HG03060 (cell line): ENCODE measurements around the gene MKI67.
"Not testable (repeated sequence)": the region's sequence is repeated elsewhere in the genome, so short reads cannot be mapped to it uniquely, and the experiment has no call there.

Experiments used
- ATAC-seq: cut with Tn5 transposase; IDR thresholded peaks from one replicate; pipeline ENCODE4 v1.9.1; 2021; ENCODE audit warnings: low read depth, moderate number of reproducible peaks; ENCODE audit not compliant: unreplicated experiment

Gene MKI67

DNA sequence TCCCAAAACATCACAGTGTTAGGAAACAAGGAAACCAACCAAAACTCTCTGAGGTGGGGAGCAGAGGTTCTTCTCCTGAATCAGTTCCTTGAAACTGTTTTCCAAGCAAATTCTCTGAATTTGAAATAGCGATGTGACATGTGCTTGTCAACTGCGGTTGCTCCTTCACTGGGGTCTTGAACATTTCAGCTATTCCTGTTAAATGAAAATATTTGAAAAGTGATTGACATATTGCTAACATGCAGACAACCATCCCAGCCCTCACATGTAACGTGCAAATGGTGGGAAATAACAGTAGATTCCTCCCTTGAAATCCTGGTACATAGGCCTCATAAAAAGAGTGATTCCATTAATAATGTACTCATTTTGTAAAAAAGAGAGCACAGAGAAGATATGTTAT lies 15.9 kb downstream of the MKI67 start:
- no peak for ATAC-seq

GRCh38 chr10:128109707-128110106 lies 16.5 kb downstream of the MKI67 start:
- ATAC-seq = no peak

DNA sequence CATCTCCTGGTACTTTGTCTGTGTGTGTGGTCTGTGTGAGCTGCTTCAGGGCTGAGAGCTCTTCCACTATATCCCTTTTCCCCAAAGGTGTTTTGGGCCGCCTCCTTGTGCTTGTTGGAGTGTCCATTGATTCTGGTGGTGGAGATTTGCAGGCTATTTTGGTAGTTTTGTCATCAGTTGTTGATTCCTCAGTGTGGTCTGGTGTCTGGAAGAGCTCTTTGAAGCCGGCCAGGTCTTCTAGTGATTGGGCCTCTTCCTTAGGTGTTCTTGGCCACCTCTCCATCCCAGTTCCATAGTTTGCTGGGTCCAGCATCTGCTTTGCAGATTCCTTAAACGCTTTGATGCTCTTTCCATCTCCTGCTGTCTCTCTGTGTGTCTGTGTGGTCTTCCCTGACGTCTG lies 20.8 kb downstream of the MKI67 start:
- ATAC-seq = no peak

DNA sequence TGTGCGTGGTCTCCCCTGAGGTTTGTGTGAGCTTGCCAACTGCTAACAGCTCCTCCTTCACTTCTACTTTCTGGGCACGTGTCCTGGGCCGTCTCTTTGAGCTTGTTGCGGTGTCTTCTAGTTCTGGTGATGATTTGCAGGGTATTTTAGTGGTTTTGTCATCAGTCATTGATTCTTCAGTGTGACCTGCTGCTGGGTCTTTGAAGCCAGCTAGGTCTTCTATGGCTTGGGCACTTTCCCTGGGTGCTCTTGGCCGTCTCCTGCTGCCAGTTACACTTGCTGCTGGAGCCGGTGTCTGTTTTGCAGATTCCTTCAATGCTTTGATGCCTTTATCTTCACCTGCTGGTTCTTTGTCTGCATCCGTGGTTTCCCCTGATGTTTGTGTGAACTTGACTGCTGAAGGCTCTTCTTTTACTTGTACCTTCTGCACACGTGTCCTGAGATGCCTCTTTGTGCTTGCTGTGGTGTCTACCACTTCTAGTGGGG lies 23.0 kb downstream of the MKI67 start:
- ATAC-seq = no peak

DNA sequence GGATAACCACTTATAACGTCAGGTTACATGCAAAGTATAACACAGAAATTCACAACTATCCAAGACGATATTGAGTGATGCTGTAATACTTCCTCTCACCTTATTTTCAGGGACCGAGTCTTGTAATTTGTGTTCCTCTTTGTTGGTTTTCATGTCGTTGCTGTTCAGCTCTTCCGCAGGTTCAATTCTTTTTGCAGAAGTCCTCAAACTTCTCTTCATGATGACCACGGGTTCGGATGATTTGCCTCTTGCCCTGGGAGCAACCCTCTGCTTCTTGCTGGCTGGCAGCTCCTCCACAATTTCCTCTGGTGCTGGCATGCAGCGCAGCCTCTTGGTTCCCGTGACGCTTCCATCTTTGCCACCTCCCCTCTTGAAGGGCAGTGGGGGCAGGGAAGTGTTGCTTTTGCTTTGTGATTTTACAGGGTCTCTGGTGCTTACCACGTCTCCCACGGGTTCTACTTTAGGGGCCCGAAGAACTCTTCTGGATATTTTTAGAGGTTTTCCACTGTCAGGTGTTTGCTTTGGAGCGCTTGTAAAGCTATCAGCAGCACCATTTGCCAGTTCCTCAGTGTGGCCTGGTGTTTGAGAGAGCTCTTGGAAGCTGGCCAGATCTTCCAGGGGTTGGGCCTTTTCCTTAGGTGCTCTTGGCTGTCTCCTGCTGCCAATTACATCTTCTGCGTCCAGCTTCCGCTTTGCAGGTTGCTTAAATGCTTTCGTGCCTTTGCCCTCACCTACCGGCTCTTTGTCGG lies 23.6 kb downstream of the MKI67 start:
- no peak for ATAC-seq

DNA sequence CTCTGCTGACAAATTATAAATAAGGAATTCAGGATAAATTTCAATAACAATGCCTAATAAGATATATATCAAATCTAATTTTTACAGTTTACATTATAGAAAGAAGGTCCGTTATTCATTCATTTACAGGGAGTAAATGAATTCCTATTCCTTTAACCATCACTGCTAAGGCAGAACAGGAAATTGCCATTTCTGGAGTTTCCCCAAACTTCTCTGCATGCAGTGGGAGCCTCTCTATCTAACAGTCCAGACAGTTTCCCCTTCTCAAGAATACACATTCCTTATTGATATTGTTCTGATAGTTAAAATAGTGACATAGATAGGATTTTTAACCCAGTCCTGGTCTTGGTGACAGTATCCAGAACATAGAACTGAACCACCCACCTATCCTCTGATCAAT lies 24.3 kb downstream of the MKI67 start:
- no peak for ATAC-seq

GRCh38 chr10:128099901-128100300 lies 26.3 kb downstream of the MKI67 start:
- ATAC-seq = no peak

- no peak for ATAC-seq
These were observed 27.6 kb downstream of the MKI67 start for GRCh38 chr10:128098631-128099030.

DNA sequence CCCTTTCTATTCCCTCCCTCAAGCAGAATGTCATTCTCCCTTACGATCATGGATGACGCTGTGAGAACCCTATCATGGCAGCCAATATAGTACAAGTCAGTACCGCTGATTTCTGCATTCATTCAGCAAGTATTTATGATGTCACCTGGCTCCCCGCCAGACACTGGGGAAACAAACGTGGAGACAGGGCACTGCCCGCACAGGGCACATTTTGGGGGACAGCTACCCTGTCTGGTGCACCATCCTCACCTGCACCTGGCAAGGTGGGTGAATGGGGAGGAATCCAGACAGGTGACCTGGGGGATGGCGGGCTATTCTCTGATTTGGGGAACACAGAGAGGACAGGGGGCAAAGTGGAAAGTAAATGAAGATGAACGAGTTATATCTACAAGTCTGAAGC lies 28.4 kb downstream of the MKI67 start:
- no peak for ATAC-seq

- ATAC-seq = no peak
These were observed 29.6 kb downstream of the MKI67 start for GRCh38 chr10:128096486-128097199.

DNA sequence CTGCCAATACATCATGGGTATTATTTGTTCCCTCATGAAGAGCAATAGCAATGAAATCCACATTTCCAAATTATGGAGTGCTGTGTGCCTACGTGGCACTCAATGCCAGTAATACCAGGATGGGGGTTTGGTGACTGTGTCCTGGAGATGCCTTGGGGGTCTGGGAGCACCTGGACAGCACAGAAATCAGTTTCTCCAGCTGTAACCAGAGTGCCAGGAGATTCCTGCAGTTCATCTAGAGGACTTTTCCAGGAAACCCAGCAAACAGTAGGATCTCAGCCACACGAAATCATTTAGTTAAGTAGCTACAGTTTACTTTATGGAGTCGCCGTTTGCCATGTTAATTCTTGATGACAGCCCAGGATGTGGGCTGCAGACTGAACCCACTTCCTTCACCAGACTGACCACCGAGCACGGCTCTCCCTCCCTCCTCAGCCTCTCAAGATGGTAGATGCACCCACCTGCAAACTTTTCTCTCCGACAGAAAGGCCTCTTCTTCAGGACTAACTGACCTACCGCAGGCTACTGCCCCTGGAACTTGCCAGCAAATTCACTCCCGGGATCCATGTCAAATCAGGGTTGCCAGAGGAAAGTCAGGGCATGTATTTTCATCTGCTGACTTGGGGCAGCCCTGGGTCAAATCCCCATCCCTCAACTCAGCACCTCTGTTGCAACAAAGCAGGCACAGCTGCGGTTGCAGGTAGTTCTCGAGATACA lies 30.3 kb downstream of the MKI67 start:
- ATAC-seq = no peak

- ATAC-seq = no peak
These were observed 31.0 kb downstream of the MKI67 start for GRCh38 chr10:128095027-128095752.

DNA sequence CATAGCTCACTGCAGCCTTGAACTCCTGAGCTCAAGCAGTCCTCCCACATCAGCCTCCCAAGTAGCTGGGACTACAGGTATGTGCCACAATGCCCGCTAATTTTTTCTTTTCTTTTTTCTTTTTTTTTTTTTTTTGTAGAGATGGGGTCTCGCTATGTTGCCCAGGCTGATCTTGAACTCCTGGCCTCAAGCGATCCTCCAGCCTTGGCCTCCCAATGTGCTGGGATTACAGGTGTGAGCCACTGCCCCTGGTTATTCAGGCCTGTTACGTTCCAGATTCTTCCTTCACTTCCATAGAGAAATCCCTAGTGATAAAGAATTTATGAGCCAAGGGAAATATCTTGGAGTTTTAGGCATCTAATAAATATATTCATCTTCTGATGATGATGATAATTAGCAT lies 31.6 kb downstream of the MKI67 start:
- ATAC-seq = not testable (repeated sequence)

- ATAC-seq = no peak
These were observed 33.8 kb downstream of the MKI67 start for GRCh38 chr10:128092454-128092853.

DNA sequence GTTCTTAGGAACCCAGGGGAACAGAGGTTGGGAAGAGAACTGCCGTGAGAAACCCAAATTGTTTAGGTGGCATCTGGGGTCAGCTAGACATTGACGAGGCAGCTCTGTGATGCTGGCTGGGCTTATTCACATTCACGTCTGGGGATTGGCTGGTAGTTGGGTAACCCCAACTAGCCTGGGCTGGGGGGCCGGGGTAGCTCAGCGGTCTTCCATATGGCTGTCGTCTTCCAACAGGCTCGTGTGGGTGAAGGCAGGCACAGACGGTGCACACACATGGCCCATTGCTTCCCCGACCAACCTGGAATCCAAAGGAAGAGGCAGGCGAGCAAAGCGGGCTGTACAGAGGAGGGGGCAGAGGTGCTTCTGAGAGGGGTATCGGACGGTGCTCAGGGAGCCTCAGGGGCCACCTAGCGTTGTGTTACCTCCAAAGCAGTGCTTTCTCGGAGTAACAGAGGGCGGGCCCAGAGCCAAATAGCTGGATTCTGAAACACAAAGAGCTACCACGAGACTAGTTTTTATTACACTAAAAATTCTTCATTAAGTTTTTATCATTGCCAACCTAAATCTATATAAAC lies 34.5 kb downstream of the MKI67 start:
- no peak for ATAC-seq

DNA sequence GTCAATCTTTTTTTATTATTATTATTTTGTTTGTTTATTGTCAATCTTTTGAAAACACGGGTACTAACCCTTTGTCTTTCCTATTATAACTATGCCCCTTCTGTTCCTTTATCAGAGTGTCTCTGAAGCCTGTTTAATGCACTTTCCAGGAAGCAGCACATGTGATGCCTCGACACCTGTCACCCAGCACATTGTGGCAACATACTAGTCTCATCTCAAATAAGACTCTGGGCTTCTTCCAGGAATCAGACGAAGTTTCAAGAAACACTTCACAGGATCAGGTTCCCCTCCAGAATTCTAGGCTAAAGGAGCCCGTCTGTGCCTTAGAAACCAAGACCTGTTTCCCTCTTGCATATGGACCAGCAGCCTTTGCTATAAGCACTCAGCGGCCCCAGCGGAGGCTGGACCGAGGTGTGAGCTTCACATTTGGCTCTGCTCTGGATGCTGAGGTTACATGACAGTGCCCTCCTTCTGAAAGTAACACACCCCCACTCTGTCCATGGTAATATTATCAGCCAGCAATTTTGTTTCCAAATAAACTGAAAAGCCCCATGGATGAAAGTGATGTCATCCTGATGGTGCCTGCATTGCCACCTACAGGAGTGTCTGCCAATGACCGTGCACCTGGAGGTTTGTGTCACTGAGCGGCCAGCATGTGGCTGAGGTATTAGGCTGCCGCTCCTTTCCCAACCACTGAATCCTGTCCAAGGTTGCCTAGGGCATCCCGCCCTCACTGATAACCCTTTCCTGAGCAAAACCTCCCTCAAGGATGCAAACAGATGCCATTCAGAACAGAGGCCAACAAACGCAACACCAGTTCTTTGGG lies 38.1 kb downstream of the MKI67 start:
- no peak for ATAC-seq

GRCh38 chr10:128087146-128087883 lies 38.9 kb downstream of the MKI67 start:
- ATAC-seq = no peak

DNA sequence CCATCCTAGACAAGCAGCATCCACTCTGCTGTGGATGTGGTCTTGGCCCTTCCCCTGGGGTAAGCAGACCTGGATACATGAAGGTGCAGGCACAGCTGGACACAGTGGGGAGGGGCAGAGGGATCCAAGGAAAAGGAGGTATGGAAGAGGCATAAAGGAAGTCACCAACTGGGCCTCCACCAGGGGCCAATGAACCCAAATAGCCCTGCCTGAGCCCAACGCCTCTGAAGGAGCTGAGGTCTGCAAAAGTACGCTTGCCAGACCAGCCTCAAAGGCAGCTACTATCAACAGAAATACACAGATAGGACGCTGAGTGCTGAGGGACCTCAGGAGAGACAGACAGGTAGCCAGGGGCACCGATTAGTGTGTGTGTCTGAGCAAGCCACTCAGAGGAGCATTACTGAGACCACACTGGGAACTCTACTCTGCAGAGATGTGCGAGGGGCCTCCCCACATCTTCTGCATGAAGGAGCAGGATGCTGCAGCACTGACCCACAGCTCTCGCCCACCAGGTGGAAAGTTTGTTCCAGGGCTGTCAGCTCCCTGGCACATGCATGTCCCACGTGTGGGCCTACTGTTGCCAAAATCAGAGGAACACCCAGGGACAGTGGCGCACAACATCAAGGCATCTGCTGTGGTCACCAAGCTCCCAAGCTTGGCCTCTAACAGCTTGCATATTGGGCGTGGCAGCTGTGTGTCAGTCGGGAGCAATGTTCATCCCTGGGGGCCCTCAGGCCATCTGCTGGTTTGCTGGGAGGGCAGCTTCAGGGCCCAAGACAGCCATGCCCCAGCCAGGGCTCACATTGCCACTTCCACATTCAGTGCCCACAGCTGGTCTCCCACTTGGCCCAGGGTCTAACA lies 40.0 kb downstream of the MKI67 start:
- ATAC-seq = no peak
